ENCODE measurements around the gene CCDC28A.
A peak's percentile ranks its signal among the peaks of the same experiment; 100 is the strongest.

The CCDC28A gene

GRCh38 chr6:138795809-138796603, 22.4 kb downstream of the CCDC28A start, which contains the start of gene ECT2L:
TSS of gene ECT2L (plus strand) at chr6:138796087. CDS start at chr6:138813275, 17,188 bp downstream.
- DNase-seq: peak in 3 of 58 donors; percentile 6 to 23 (median 6)

DNA sequence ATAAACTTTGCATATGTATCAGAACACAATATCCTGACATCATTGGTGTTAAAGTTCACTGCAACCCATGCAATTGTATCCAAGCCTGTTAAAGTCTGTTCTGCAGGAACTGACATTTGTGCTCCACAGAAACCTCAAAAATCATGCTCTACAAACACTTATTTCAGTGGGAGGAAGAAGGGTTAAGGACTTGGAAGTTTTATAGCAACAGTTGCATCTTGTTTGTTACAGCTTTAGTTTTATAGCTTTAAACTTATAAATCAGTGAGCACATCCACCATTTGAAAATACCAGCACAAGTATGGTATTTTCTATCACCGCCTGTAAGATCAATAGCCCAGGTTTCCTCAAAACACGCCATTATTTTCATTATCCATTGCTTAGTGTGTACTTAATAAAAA, 23.2 kb downstream of the CCDC28A start:
- DNase-seq: no peak

GRCh38 chr6:138797806-138798446, 24.4 kb downstream of the CCDC28A start:
- DNase-seq: no peak

DNA sequence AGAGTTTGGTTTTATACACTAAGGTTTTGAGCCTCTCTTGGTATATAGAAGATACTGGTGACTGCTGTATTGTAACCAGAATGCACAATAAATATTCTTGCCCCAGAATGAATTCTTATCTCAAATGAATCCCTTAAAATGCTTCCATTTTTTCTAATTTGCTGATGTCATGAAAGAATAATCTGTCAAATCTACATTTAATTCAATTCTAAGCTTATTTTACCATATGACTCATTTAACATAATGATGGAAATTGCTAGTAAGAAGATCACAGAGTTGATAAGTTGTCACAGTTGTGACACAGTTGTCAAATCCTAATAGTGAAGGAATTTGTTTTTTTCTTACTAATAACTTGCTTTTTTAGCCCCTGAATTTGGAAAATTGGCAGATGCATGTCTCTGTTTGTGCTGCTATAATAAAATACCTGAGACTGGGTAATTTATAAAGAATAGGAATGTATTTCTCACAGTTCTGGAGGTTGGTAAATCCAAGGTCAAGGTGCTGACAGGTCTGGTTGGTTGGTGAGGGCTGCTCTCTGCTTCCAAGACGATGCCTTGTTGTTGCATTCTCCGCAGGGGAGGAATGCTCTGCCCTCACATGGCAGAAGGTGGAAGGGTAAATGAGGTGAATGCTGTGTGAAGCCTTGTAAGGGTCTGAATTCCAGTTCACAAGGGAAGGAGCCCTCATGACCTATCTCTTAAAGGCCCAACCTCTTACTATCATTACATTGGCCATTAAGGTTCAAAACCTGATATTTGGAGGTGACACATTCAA, 27.0 kb downstream of the CCDC28A start:
- no peak for DNase-seq

GRCh38 chr6:138803331-138803730, 29.8 kb downstream of the CCDC28A start:
- no peak for DNase-seq

GRCh38 chr6:138803861-138804260, 30.3 kb downstream of the CCDC28A start:
- no peak for DNase-seq

DNA sequence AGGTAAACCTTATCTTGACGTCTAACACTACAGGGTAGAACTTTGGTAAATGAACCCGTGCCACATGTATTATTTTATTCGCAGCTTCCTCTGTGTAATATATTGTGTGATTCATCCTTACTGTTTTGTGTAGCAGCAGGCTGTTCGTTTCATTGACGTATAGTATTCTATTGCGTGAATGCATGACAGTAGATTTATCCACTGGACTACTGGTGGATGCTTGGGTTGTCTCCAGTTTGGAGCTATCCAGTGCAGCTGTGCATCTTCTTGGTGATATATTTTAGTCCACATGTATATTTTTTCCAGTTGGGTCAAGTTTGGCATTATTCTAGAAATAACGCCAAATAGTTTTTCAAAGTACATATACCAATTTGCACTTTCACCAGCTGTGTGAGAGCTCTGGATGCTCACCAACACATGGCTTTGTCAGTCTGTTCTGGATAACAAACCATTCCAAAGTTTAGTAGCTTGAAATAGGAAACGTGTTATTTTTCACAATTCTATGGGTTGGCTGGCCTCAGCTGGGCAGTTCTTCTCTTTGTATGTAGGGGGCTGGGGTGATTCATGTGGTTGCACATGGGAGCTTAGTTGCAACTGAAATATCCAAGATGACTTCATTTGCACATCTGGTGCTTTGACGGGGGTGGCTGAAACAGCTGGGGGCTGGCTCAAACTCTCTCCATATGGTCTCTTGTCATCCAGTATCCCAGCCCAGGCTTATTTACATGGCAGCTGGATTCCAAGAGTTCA, 31.6 kb downstream of the CCDC28A start:
- no peak for DNase-seq

DNA sequence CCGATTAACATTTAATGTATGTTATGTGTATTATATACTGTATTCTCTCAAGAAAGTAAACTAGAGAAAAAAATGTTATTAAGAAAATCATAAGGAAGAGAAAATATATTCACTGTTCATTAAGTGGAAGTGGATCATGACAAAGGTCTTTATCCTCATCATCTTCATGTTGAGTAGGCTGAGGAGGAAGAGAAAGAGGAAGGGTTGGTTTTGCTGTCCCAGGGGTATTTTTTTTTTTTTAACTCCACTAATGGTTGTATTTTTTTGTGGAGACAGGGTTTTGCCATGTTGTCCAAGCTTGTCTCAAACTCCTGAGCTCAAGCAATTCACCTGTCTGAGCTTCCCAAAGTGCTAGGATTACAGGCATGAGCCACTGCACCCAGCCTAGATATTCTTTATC, 33.3 kb downstream of the CCDC28A start:
- DNase-seq: no peak

DNA sequence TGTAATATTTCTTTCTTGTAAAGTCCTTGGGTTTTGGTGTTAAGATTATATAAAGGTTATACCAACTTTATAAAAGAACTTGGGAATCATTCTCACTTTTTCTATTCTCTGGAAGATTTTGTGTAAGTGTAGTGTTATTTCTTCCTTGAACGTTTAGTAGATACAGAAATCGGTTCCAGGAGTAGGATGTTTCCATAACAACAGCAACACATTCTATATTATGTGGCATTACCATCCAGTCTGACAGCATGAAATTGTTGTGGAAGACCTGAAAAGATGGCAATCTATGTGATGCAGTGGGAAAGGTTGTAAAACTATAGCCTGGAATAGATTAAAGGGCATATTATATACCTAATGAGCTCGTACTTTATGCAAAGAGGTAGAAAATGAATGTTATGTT, 36.1 kb downstream of the CCDC28A start:
- peak in 2 of 58 donors; percentile 10 to 50 for DNase-seq

- DNase-seq: no peak
Observed at GRCh38 chr6:138811866-138812265, 38.3 kb downstream of the CCDC28A start.

DNA sequence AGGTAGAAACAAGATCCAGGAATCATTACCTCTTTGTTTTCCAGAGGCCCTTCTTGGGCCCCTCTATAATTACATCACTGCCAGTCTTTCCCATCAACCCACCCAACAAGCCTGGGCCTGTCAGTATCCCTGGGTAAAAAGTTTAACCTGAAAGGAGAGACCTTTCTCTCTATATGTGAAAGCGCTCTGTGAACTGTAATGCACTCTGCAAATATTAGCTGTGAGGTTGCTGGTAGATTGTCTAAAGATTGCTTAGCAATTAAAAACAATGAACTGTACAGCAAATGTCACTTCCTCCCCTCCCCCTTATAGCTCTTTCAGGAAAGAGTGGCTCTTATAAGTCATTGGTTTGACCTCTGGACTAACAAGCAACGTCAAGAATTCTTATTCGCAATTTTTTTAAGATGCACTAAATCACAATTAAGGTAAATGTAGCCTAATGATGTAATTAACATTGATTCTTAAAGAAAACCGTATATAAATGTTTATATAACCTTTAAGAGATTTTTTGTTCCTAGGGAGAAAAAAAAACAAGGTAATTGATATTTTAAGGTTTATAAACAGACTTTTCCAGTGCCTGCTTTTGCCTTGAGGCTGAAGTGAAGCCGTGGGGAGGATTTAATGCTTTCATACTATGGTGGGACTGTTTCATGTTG, 40.7 kb downstream of the CCDC28A start:
- no peak for DNase-seq

GRCh38 chr6:138815221-138815620, 41.7 kb downstream of the CCDC28A start:
- DNase-seq: no peak

DNA sequence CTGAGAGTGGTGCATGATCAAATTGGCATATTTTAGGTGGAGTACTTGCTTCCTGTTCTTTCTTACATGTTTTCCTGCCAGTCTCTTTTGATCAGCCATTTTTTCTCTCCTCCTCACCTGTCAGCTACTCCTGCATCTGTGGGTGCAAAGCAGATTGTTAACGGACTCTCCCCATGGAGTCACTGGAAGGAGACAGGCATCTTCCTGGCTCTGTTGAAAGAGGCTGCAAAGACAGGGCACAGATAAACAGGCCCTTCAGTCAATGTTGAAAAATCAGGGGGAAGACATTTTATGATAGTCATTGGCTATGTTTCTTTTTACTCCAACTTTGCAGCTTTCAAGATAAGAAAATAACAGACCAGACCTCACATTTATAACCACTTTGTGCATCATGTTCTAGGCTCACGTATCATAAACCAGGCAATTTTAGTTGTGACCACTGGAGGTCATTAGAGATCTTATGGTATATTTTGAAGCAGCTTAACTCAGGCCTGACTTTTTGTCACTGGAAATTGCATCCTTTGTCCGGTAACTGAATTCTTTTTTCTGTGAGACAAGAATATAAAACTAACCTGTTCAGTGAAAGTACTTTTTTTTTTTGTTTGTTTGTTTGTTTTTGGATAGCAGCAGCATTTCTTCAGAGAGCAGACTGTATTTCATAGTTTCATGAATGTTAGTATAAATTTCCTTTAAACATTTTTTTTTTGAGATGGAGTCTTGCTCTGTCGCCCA, 42.4 kb downstream of the CCDC28A start:
- peak in 1 of 58 donors; percentile 55 for DNase-seq

GRCh38 chr6:138817799-138818198, 44.2 kb downstream of the CCDC28A start:
- no peak for DNase-seq

GRCh38 chr6:138818496-138819194, 45.1 kb downstream of the CCDC28A start:
- no peak for DNase-seq

DNA sequence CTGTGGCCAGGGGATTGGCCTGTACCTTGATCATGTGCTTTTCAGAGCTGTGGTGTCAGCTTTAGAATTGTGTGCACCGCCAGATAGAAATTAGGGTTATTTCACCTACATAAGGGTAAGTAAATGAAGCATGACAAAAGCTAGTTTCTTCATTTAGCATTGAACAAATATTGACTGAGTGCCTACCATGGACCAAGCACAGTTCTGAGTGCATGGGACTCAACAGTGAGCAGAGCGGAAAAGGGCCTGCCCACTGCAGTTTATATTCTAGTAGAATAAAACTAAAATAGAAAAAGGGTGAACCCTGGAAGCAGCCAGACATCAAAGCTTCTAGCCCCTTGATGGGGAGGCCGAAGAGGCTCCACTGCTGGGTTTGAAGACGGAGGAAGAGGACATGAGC, 48.0 kb downstream of the CCDC28A start:
- no peak for DNase-seq

GRCh38 chr6:138824482-138825144, 51.0 kb downstream of the CCDC28A start:
- DNase-seq: no peak

DNA sequence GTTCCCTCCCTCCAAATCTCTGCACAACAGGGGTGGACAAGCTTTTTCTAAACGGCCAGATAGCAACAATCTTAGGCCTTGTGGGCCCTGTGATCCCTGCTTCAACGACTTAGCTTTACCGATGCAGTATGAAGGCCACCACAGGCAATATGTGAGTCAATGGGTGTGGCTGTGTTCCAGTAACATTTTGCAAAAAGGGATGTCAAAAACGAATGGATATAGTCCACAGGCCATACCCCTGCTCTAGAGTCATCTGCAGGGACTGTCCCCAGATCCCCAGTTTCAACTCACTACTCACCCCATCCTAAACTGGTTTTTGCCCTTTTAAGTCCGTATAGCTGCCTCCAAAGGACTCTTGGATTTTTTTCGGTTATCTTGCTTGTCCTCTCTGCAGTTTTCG, 56.7 kb downstream of the CCDC28A start:
- no peak for DNase-seq

DNA sequence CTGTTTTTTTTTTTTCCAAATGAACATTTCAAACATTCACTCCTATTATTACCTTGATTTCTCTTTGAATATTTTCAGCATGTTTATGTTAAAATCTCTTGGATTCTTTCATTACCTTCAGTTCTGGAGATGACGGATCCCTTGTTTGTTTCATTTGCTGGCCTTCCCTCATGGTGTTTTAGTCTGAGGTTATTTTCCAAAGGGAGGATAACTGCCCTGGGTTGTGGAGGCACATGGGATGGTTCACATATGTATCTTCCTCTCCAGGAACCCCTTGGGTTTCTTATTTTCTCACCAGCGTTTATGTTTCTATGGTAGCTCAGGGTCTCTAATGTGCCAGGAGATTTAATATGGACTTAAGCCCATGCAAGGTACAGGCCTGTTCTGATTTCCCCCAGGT, 58.6 kb downstream of the CCDC28A start:
- DNase-seq: no peak
